ENCODE results near the gene PTGS2. TPM values are rescaled to one million over a fixed set of nuclear protein-coding genes. Genes with fewer than 3 reads are reported as not detected.

The PTGS2 gene
- total RNA-seq, 1 experiment from 2014 or later, result 78.2 TPM

GRCh38 chr1:186700722-186701121 lies 20.5 kb upstream of the PTGS2 start:
- TF ChIP-seq, protein P1, sequence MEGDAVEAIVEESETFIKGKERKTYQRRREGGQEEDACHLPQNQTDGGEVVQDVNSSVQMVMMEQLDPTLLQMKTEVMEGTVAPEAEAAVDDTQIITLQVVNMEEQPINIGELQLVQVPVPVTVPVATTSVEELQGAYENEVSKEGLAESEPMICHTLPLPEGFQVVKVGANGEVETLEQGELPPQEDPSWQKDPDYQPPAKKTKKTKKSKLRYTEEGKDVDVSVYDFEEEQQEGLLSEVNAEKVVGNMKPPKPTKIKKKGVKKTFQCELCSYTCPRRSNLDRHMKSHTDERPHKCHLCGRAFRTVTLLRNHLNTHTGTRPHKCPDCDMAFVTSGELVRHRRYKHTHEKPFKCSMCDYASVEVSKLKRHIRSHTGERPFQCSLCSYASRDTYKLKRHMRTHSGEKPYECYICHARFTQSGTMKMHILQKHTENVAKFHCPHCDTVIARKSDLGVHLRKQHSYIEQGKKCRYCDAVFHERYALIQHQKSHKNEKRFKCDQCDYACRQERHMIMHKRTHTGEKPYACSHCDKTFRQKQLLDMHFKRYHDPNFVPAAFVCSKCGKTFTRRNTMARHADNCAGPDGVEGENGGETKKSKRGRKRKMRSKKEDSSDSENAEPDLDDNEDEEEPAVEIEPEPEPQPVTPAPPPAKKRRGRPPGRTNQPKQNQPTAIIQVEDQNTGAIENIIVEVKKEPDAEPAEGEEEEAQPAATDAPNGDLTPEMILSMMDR (IDR thresholded peaks at IDR 0.05; ENCODE audit: unreplicated experiment), result no peak
- Mint-ChIP-seq H3K27ac (ENCODE audit: unreplicated experiment) (no peak overlapping the region), H3K4me3 (ENCODE audit: low read depth, unreplicated experiment) (no peak overlapping the region), H3K36me3 (ENCODE audit: insufficient read depth, unreplicated experiment) (no peaks in the 10 kb centered on the region), H3K27me3 (ENCODE audit: unreplicated experiment) (no peaks in the 10 kb centered on the region), H3K9me3 (ENCODE audit: low read depth, unreplicated experiment) (no peaks in the 10 kb centered on the region), H3K4me1 (ENCODE audit: low read depth, unreplicated experiment) (no peaks in the 10 kb centered on the region)
- BruUV-seq (replicated peaks), result no TSS peak
- CTCF ChIA-PET, result interaction anchor here (0.8 kb wide), 1 partner anchor 205 kb away, joined by 3 read pairs; no protein-coding TSS in a partner anchor
- DNase-seq, result no peak
- intact Hi-C loops (cut with micrococcal nuclease; ENCODE audit: unreplicated experiment), result no loop called here

DNA sequence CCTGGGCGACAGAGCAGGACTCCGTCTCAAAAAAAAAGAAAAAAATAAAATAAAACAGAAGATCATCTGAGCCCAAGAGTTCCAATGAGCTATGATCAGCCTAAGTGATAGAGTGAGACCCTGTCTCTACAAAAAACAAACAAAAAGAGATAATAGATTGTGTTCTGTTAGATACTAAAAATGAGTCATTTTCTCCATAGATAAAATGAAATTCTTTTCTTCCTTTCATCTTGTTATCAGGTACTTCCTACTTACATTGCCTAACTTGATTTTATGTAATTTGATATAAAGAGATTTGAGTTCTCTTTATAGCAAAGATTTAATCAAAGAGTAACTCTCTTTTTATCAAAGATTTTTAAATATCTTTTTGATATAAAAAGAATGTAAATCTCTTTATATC lies 19.3 kb upstream of the PTGS2 start:
- H3K27me3 Mint-ChIP-seq (ENCODE audit: unreplicated experiment), result no peaks in the 10 kb centered on the region
- H3K4me1 Mint-ChIP-seq (ENCODE audit: low read depth, unreplicated experiment), result no peaks in the 10 kb centered on the region
- TF ChIP-seq, protein P1 (IDR thresholded peaks at IDR 0.05; ENCODE audit: unreplicated experiment), result no peak
- no peak overlapping the region for H3K4me3 Mint-ChIP-seq (ENCODE audit: low read depth, unreplicated experiment)
- H3K9me3 Mint-ChIP-seq (ENCODE audit: low read depth, unreplicated experiment), result no peaks in the 10 kb centered on the region
- intact Hi-C loops (cut with micrococcal nuclease; ENCODE audit: unreplicated experiment), result no loop called here
- BruUV-seq (replicated peaks), result no TSS peak
- no peak overlapping the region for H3K27ac Mint-ChIP-seq (ENCODE audit: unreplicated experiment)
- CTCF ChIA-PET, result interaction anchor here (0.6 kb wide), 1 partner anchor 221 kb away, joined by 3 read pairs; no protein-coding TSS in a partner anchor
- no peak for DNase-seq
- no peaks in the 10 kb centered on the region for H3K36me3 Mint-ChIP-seq (ENCODE audit: insufficient read depth, unreplicated experiment)

GRCh38 chr1:186689907-186690306 lies 9.7 kb upstream of the PTGS2 start:
- DNase-seq, result no peak
- Mint-ChIP-seq H3K27me3 (ENCODE audit: unreplicated experiment) (no peaks in the 10 kb centered on the region), H3K4me1 (ENCODE audit: low read depth, unreplicated experiment) (no peaks in the 10 kb centered on the region), H3K9me3 (ENCODE audit: low read depth, unreplicated experiment) (no peaks in the 10 kb centered on the region), H3K4me3 (ENCODE audit: low read depth, unreplicated experiment) (no peak overlapping the region), H3K36me3 (ENCODE audit: insufficient read depth, unreplicated experiment) (no peaks in the 10 kb centered on the region), H3K27ac (ENCODE audit: unreplicated experiment) (no peak overlapping the region)
- TF ChIP-seq, protein P1 (IDR thresholded peaks at IDR 0.05; ENCODE audit: unreplicated experiment), result no peak
- CTCF ChIA-PET, result no interaction called here
- intact Hi-C loops (cut with micrococcal nuclease; ENCODE audit: unreplicated experiment), result no loop called here
- BruUV-seq (replicated peaks), result no TSS peak

GRCh38 chr1:186689376-186689775 lies 9.2 kb upstream of the PTGS2 start:
- H3K4me1 Mint-ChIP-seq (ENCODE audit: low read depth, unreplicated experiment), result no peaks in the 10 kb centered on the region
- no peaks in the 10 kb centered on the region for H3K27me3 Mint-ChIP-seq (ENCODE audit: unreplicated experiment)
- CTCF ChIA-PET, result no interaction called here
- TF ChIP-seq, protein P1 (IDR thresholded peaks at IDR 0.05; ENCODE audit: unreplicated experiment), result no peak
- BruUV-seq (replicated peaks), result no TSS peak
- H3K36me3 Mint-ChIP-seq (ENCODE audit: insufficient read depth, unreplicated experiment), result no peaks in the 10 kb centered on the region
- H3K4me3 Mint-ChIP-seq (ENCODE audit: low read depth, unreplicated experiment), result no peak overlapping the region
- intact Hi-C loops (cut with micrococcal nuclease; ENCODE audit: unreplicated experiment), result no loop called here
- H3K27ac Mint-ChIP-seq (ENCODE audit: unreplicated experiment), result no peak overlapping the region
- no peak for DNase-seq
- no peaks in the 10 kb centered on the region for H3K9me3 Mint-ChIP-seq (ENCODE audit: low read depth, unreplicated experiment)

All from Calu3 (cell line).